ENCODE data around the gene OPN3.

DNA sequence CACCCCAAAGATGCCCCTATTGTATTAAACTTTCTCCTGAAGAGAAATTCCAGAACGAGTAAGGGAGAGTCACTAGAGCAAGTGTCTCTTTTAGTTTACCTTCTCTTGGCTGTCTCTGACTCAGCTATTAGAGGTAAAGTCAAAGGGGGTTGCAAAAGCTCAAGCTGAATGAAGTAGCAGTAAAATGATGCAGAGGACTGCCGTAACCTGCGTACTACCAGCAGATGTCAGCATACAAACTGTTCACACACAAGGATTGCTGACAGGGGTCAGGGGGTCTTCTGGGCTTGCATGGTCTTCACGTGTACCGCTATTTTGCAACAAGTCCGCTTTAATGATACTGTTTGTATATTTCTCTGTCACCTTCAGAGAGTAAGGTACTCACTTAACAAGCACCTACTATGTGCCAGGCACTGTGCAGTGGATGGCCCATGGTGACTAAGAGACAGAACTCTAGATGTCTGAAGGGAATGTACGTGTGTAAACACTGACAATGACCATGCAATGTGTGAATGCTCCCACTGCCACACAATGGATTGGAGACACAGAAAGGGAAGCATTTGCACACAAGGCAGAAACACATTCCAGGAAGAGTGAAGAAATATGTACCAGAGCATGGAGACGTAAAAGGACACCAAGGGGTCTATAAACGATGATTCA, 34.9 kb downstream of the OPN3 start:
- TF ChIP-seq, protein P1, sequence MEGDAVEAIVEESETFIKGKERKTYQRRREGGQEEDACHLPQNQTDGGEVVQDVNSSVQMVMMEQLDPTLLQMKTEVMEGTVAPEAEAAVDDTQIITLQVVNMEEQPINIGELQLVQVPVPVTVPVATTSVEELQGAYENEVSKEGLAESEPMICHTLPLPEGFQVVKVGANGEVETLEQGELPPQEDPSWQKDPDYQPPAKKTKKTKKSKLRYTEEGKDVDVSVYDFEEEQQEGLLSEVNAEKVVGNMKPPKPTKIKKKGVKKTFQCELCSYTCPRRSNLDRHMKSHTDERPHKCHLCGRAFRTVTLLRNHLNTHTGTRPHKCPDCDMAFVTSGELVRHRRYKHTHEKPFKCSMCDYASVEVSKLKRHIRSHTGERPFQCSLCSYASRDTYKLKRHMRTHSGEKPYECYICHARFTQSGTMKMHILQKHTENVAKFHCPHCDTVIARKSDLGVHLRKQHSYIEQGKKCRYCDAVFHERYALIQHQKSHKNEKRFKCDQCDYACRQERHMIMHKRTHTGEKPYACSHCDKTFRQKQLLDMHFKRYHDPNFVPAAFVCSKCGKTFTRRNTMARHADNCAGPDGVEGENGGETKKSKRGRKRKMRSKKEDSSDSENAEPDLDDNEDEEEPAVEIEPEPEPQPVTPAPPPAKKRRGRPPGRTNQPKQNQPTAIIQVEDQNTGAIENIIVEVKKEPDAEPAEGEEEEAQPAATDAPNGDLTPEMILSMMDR (IDR thresholded peaks at IDR 0.05), result no peak
- no peak for TF ChIP-seq EZH2 (IDR thresholded peaks at IDR 0.05; ENCODE audit: borderline replicate concordance, insufficient read depth, low read depth, low read length, poor library complexity, severe bottlenecking)

Data from B cell (primary cell).